ENCODE results near the gene TLE1.
A peak's percentile ranks its signal among the peaks of the same experiment; 100 is the strongest.
"Not testable (repeated sequence)": the region's sequence is repeated elsewhere in the genome, so short reads cannot be mapped to it uniquely, and the experiment has no call there.

TLE1 gene

GRCh38 chr9:81595887-81596543 is 93.3 kb downstream of the TLE1 start:
- Mint-ChIP-seq H3K4me3 (no peak overlapping the region), H3K27ac (peak overlapping the region; percentile 53), H3K4me1 (peaks cover 72% of the 10 kb centered on the region)

GRCh38 chr9:81595293-81595692 is 94.1 kb downstream of the TLE1 start:
- Mint-ChIP-seq H3K36me3 (peaks cover 73% of the 10 kb centered on the region), H3K4me1 (peaks cover 65% of the 10 kb centered on the region)
- not testable (repeated sequence) for H3K4me3 Mint-ChIP-seq, H3K27ac Mint-ChIP-seq, ATAC-seq, H3K27me3 Mint-ChIP-seq, H3K9me3 Mint-ChIP-seq

More at GRCh38 chr9:81595887-81596543, 93.3 kb downstream of the TLE1 start:
- Mint-ChIP-seq H3K36me3 (peaks cover 67% of the 10 kb centered on the region), H3K9me3 (no peaks in the 10 kb centered on the region), H3K27me3 (no peaks in the 10 kb centered on the region)
- no peak for ATAC-seq

- Mint-ChIP-seq H3K4me1 (peaks cover 56% of the 10 kb centered on the region), H3K27me3 (no peaks in the 10 kb centered on the region), H3K36me3 (peaks cover 76% of the 10 kb centered on the region), H3K4me3 (no peak overlapping the region), H3K27ac (peak overlapping the region; percentile 57), H3K9me3 (no peaks in the 10 kb centered on the region)
- peak; percentile 57 for ATAC-seq
Measured at GRCh38 chr9:81594415-81594814, 94.9 kb downstream of the TLE1 start.

- no peaks in the 10 kb centered on the region for H3K9me3 Mint-ChIP-seq
- no peaks in the 10 kb centered on the region for H3K27me3 Mint-ChIP-seq
- no peak overlapping the region for H3K27ac Mint-ChIP-seq
- H3K36me3 Mint-ChIP-seq, result peaks cover 74% of the 10 kb centered on the region
- H3K4me1 Mint-ChIP-seq, result peaks cover 41% of the 10 kb centered on the region
- ATAC-seq, result no peak
- no peak overlapping the region for H3K4me3 Mint-ChIP-seq
Measured at GRCh38 chr9:81592887-81593266, 96.5 kb downstream of the TLE1 start.

GRCh38 chr9:81591791-81592190 is 97.6 kb downstream of the TLE1 start:
- no peaks in the 10 kb centered on the region for H3K9me3 Mint-ChIP-seq
- H3K4me1 Mint-ChIP-seq, result peaks cover 30% of the 10 kb centered on the region
- H3K27ac Mint-ChIP-seq, result no peak overlapping the region
- H3K27me3 Mint-ChIP-seq, result no peaks in the 10 kb centered on the region
- H3K4me3 Mint-ChIP-seq, result no peak overlapping the region
- no peak for ATAC-seq
- peaks cover 78% of the 10 kb centered on the region for H3K36me3 Mint-ChIP-seq

- no peak for ATAC-seq
- H3K27ac Mint-ChIP-seq, result no peak overlapping the region
Measured at GRCh38 chr9:81590688-81591087, 98.7 kb downstream of the TLE1 start.

GRCh38 chr9:81589819-81590218 is 99.5 kb downstream of the TLE1 start:
- Mint-ChIP-seq H3K27ac (no peak overlapping the region), H3K4me1 (peaks cover 18% of the 10 kb centered on the region), H3K4me3 (no peak overlapping the region), H3K9me3 (no peaks in the 10 kb centered on the region), H3K36me3 (peaks cover 79% of the 10 kb centered on the region), H3K27me3 (no peaks in the 10 kb centered on the region)
- no peak for ATAC-seq

More at GRCh38 chr9:81590688-81591087, 98.7 kb downstream of the TLE1 start:
- Mint-ChIP-seq H3K4me1 (peaks cover 21% of the 10 kb centered on the region), H3K9me3 (no peaks in the 10 kb centered on the region), H3K27me3 (no peaks in the 10 kb centered on the region), H3K36me3 (peaks cover 76% of the 10 kb centered on the region), H3K4me3 (no peak overlapping the region)

GRCh38 chr9:81589392-81589791 is 100.0 kb downstream of the TLE1 start:
- Mint-ChIP-seq H3K36me3 (peaks cover 79% of the 10 kb centered on the region), H3K9me3 (no peaks in the 10 kb centered on the region), H3K27ac (no peak overlapping the region), H3K4me1 (peaks cover 13% of the 10 kb centered on the region), H3K4me3 (no peak overlapping the region), H3K27me3 (no peaks in the 10 kb centered on the region)
- no peak for ATAC-seq

- Mint-ChIP-seq H3K36me3 (peaks cover 75% of the 10 kb centered on the region), H3K9me3 (no peaks in the 10 kb centered on the region), H3K27me3 (no peaks in the 10 kb centered on the region), H3K4me3 (no peak overlapping the region), H3K4me1 (peaks cover 6% of the 10 kb centered on the region), H3K27ac (no peak overlapping the region)
- no peak for ATAC-seq
Measured at GRCh38 chr9:81588148-81588871, 101.0 kb downstream of the TLE1 start.

- H3K4me3 Mint-ChIP-seq, result no peak overlapping the region
- no peaks in the 10 kb centered on the region for H3K4me1 Mint-ChIP-seq
- no peak for ATAC-seq
- H3K36me3 Mint-ChIP-seq, result peaks cover 77% of the 10 kb centered on the region
- H3K27me3 Mint-ChIP-seq, result no peaks in the 10 kb centered on the region
- H3K9me3 Mint-ChIP-seq, result no peaks in the 10 kb centered on the region
- no peak overlapping the region for H3K27ac Mint-ChIP-seq
Measured at GRCh38 chr9:81586786-81587185, 102.6 kb downstream of the TLE1 start.

- H3K27me3 Mint-ChIP-seq, result no peaks in the 10 kb centered on the region
- H3K4me3 Mint-ChIP-seq, result no peak overlapping the region
- H3K4me1 Mint-ChIP-seq, result no peaks in the 10 kb centered on the region
- peaks cover 72% of the 10 kb centered on the region for H3K36me3 Mint-ChIP-seq
- H3K27ac Mint-ChIP-seq, result no peak overlapping the region
- ATAC-seq, result no peak
- no peaks in the 10 kb centered on the region for H3K9me3 Mint-ChIP-seq
Measured at GRCh38 chr9:81585191-81585763, 104.1 kb downstream of the TLE1 start.

- peaks cover 61% of the 10 kb centered on the region for H3K36me3 Mint-ChIP-seq
- H3K9me3 Mint-ChIP-seq, result no peaks in the 10 kb centered on the region
- H3K27ac Mint-ChIP-seq, result no peak overlapping the region
- H3K4me1 Mint-ChIP-seq, result no peaks in the 10 kb centered on the region
- ATAC-seq, result no peak
- no peaks in the 10 kb centered on the region for H3K27me3 Mint-ChIP-seq
- no peak overlapping the region for H3K4me3 Mint-ChIP-seq
Measured at GRCh38 chr9:81584099-81584498, 105.2 kb downstream of the TLE1 start.

- Mint-ChIP-seq H3K36me3 (peaks cover 45% of the 10 kb centered on the region), H3K9me3 (no peaks in the 10 kb centered on the region), H3K27me3 (no peaks in the 10 kb centered on the region), H3K27ac (no peak overlapping the region), H3K4me1 (no peaks in the 10 kb centered on the region), H3K4me3 (no peak overlapping the region)
- ATAC-seq, result no peak
Measured at GRCh38 chr9:81581986-81582385, 107.4 kb downstream of the TLE1 start.

GRCh38 chr9:81579381-81579780 is 110.0 kb downstream of the TLE1 start:
- no peak overlapping the region for H3K27ac Mint-ChIP-seq
- no peaks in the 10 kb centered on the region for H3K27me3 Mint-ChIP-seq
- no peaks in the 10 kb centered on the region for H3K9me3 Mint-ChIP-seq
- peaks cover 27% of the 10 kb centered on the region for H3K36me3 Mint-ChIP-seq
- peaks cover 14% of the 10 kb centered on the region for H3K4me1 Mint-ChIP-seq
- no peak for ATAC-seq
- no peak overlapping the region for H3K4me3 Mint-ChIP-seq

GRCh38 chr9:81578606-81579005 is 110.7 kb downstream of the TLE1 start:
- Mint-ChIP-seq H3K27ac (no peak overlapping the region), H3K9me3 (no peaks in the 10 kb centered on the region), H3K4me1 (peaks cover 14% of the 10 kb centered on the region), H3K36me3 (peaks cover 27% of the 10 kb centered on the region), H3K27me3 (no peaks in the 10 kb centered on the region), H3K4me3 (no peak overlapping the region)
- no peak for ATAC-seq

- Mint-ChIP-seq H3K27me3 (no peaks in the 10 kb centered on the region), H3K4me3 (no peak overlapping the region), H3K36me3 (peaks cover 14% of the 10 kb centered on the region), H3K9me3 (no peaks in the 10 kb centered on the region), H3K27ac (no peak overlapping the region), H3K4me1 (peaks cover 14% of the 10 kb centered on the region)
- no peak for ATAC-seq
Measured at GRCh38 chr9:81575956-81576355, 113.4 kb downstream of the TLE1 start.
